HG03521 (cell line): Measurements from ENCODE around the gene SRCIN1.

ENCODE experiments used
- ATAC-seq: cut with Tn5 transposase; IDR thresholded peaks from one replicate; pipeline ENCODE4 v1.9.1; 2021; ENCODE audit warnings: mild to moderate bottlenecking, moderate library complexity; ENCODE audit not compliant: unreplicated experiment

The SRCIN1 gene

GRCh38 chr17:38600416-38600815, 5.3 kb downstream of the SRCIN1 start:
- no peak for ATAC-seq

- no peak for ATAC-seq
Observed at GRCh38 chr17:38599398-38599856, 6.3 kb downstream of the SRCIN1 start.

GRCh38 chr17:38598995-38599394, 6.8 kb downstream of the SRCIN1 start:
- no peak for ATAC-seq

- ATAC-seq = no peak
Observed at GRCh38 chr17:38598536-38598935, 7.2 kb downstream of the SRCIN1 start.

- ATAC-seq = no peak
Observed at GRCh38 chr17:38597375-38597774, 8.4 kb downstream of the SRCIN1 start.

GRCh38 chr17:38596651-38597050, 9.1 kb downstream of the SRCIN1 start:
- no peak for ATAC-seq

- ATAC-seq = no peak
Observed at GRCh38 chr17:38595892-38596291, 9.9 kb downstream of the SRCIN1 start.

- no peak for ATAC-seq
Observed at GRCh38 chr17:38594152-38594551, 11.6 kb downstream of the SRCIN1 start.

GRCh38 chr17:38592487-38592886, 13.3 kb downstream of the SRCIN1 start:
- ATAC-seq = no peak

GRCh38 chr17:38591759-38592241, 14.0 kb downstream of the SRCIN1 start:
- no peak for ATAC-seq

- no peak for ATAC-seq
Observed at GRCh38 chr17:38590988-38591758, 14.6 kb downstream of the SRCIN1 start.

GRCh38 chr17:38589462-38590114, 16.2 kb downstream of the SRCIN1 start:
- ATAC-seq = no peak

- ATAC-seq = no peak
Observed at GRCh38 chr17:38588788-38589174, 17.0 kb downstream of the SRCIN1 start.

GRCh38 chr17:38587947-38588787, 17.6 kb downstream of the SRCIN1 start:
- ATAC-seq = no peak

- ATAC-seq = no peak
Observed at GRCh38 chr17:38587203-38587602, 18.5 kb downstream of the SRCIN1 start.

- ATAC-seq = no peak
Observed at GRCh38 chr17:38586788-38587187, 19.0 kb downstream of the SRCIN1 start.

- no peak for ATAC-seq
Observed at GRCh38 chr17:38585918-38586529, 19.7 kb downstream of the SRCIN1 start.

- no peak for ATAC-seq
Observed at GRCh38 chr17:38585056-38585917, 20.5 kb downstream of the SRCIN1 start.

GRCh38 chr17:38584350-38584925, 21.3 kb downstream of the SRCIN1 start:
- ATAC-seq = no peak
